HG03469 (cell line): ENCODE measurements around the gene MLYCD.

Experiments used
- ATAC-seq: cut with Tn5 transposase; IDR thresholded peaks from one replicate; pipeline ENCODE4 v1.9.1; 2021; ENCODE audit warnings: mild to moderate bottlenecking, moderate library complexity, moderate number of reproducible peaks; ENCODE audit not compliant: unreplicated experiment

Gene MLYCD

GRCh38 chr16:83954577-83955016, 55.7 kb downstream of the MLYCD start:
- ATAC-seq = no peak

- ATAC-seq = no peak
Measured at GRCh38 chr16:83955218-83956130, 56.6 kb downstream of the MLYCD start.

DNA sequence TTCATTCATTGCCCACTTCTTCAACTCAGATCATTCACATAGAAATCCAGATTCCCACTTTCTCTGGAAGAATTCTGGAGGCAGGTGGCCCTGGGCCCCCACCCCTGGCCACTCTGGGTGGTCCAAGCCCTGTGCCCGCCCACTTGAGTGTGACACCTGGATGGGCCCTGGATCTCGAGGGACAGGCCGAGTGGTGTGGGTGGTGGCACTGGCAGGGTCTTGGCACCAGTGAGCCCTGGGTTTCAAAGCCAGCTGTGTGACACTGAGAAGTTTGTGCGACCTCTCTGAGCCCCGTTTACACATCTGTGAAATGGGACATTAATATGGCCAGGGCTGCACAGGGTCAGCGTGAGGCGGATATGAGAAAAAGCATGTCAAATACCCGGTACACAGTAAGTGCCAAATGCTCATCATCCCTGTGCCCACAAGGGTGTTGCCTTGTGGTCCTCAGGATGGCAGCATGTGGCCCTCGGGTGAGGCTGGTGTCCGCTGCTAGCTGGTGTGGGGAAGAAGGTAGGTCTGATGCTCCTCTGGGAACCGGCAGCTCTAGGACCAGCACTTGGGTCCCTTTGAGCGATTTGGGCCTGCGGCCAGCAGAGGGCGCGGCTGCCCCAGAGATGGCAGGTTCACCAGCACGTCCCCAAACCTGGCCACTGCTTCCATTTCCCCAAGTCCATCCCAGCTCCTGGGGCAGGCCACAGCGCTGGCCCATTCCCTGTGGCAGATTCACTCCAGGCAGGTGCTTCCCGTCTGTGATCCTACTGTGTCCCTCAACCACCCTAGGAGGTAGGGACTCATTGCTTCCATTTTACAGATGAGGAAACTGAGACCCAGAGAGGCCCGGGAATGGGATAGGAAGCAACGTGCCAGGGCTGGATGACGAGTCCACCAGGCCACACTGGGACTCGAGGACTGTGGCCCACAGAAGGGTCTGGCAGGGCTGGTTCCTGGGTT, 57.7 kb downstream of the MLYCD start:
- ATAC-seq = no peak

GRCh38 chr16:83957296-83957855, 58.5 kb downstream of the MLYCD start:
- no peak for ATAC-seq

DNA sequence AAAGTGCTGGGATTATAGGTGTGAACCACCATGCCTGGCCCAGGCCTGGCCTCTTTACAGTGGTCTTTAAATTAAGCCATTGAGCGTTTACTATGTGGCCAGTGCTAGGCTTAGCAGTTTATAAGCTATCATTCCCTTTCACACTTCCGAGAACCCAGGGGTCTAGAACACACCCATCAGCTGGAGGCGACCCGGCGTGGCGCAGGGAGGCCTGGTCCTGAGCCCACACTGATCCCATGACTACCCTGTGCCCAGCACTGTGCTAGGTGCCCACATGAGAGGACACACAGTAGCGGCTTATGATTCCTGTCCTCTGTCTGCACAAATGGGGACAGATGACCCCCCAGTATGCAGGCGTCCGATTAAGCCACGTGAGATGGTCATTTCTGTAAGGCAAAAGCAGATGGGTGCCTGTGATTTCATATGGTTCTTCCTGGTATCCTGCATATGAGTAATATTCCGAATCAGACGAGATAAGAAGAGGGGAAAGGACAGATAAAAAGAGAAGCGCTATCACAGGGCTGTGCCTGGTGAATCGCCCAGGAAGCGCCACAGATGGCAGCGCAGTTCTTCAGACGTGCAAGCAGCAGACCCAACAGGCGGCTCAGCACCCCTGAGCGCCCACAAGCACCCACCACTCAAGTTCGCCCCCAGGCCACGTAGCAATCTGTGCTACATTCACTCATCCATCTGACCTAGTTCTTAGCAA, 59.4 kb downstream of the MLYCD start:
- ATAC-seq = no peak

DNA sequence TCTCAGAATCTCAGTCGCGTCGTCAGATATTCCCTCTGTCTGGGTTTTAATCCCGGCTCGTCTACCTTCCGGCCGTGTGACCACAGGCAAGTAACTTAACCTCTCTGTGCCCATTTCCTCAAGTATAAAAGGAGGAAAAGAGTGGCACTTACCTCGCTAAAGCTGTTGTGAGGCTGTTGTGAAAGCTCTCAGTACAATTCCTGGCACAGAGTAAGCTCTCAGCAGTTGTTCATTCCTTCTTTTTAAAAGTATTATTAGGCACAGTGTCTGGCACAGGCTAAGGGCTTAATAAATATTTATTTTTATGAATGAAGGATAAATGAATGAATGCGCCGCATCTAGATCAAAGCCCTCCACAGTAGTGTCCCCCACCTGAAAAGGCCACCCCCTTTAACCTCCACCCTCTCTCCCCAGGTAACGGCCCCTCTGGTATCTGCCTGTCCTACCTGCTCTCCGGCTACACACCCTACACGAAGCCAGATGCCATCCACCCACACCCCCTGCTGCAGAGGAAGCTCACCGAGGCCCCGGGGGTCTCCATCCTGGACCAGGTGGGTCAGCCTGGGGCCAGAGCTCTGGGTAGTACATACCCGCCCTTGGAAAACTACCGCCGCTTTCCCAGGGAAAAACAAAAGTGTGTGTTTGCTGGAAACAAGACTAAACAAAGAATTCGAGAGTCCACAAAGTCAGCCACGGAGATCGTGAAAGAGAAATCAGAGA, 60.1 kb downstream of the MLYCD start:
- ATAC-seq = no peak

DNA sequence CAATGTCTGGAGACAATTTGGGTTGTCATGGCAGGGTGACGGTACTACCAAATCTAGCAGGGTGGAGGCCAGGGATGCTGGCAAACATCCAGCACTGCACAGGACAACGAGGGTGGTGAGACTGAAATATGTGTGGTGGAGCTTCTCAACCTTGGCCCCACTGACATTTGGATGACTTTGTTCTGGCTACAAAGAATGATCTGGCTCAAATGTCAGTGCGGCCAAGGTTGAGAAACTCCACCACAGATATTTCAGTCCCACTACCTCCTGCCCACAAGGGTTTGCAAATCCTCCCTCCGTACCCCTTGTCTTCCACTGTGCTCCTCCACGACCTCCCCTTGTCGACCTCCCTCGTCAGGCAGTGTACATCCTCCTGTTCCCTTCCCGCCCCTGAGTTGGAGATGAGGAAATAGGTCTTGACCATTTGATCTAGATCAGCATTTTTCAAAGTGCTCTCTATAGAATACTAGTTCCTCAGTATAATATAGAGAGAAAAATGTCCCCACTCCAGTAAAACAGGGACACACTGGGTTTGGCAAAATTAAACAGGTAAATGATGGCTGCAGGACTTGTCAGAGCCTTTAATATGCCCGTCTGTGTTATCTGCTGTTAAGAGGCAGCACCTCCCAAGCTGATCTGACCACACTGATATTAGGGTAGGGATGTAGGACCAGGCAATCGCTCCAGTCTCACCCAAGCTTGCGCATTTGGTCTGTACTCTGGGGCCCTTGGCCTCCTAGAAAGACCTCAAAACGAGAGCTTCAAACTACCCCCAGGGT, 60.9 kb downstream of the MLYCD start:
- ATAC-seq = no peak

GRCh38 chr16:83960521-83961249, 61.8 kb downstream of the MLYCD start:
- no peak for ATAC-seq

GRCh38 chr16:83961591-83961990, 62.7 kb downstream of the MLYCD start:
- ATAC-seq = no peak

- no peak for ATAC-seq
Measured at GRCh38 chr16:83963277-83964119, 64.6 kb downstream of the MLYCD start.

- no peak for ATAC-seq
Measured at GRCh38 chr16:83964684-83965443, 65.9 kb downstream of the MLYCD start.

DNA sequence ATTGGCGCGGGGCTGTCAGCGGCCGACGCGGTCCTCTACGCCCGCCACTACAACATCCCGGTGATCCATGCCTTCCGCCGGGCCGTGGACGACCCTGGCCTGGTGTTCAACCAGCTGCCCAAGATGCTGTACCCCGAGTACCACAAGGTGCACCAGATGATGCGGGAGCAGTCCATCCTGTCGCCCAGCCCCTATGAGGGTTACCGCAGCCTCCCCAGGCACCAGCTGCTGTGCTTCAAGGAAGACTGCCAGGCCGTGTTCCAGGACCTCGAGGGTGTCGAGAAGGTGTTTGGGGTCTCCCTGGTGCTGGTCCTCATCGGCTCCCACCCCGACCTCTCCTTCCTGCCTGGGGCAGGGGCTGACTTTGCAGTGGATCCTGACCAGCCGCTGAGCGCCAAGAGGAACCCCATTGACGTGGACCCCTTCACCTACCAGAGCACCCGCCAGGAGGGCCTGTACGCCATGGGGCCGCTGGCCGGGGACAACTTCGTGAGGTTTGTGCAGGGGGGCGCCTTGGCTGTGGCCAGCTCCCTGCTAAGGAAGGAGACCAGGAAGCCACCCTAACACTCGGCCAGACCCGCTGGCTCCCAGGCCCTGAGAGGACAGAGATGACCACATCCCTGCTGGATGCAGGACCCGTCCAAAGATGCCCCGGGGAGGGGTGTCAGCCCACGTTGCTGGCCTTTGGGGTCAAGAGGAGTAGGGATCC, 66.7 kb downstream of the MLYCD start:
- ATAC-seq = no peak

DNA sequence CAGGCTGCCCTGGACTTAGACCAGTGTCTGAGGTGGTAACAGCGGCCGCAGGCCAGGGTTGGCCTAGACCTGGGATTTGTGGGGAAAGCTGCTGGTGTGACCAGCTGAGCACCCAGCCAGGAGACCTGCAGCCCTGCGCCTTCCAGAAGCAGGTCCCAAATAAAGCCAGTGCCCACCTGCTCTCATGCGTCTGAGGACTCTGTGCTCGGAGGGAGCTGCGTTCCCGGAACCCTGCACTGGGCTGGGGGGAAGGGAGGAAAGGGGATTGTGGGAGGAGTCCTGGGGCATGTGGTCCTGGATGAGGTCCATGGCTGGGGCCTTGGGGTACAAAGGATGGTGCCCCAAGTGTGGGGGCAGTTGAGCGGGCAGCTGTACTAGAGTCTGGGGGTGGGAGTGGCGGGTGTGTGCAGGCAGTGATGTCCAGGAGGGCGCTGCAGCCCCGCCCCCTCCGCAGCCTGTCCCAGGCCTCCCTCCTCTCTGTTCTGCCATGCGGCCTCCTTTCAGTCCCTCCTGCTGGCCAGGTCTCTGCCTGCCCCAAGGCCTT, 67.3 kb downstream of the MLYCD start:
- no peak for ATAC-seq

DNA sequence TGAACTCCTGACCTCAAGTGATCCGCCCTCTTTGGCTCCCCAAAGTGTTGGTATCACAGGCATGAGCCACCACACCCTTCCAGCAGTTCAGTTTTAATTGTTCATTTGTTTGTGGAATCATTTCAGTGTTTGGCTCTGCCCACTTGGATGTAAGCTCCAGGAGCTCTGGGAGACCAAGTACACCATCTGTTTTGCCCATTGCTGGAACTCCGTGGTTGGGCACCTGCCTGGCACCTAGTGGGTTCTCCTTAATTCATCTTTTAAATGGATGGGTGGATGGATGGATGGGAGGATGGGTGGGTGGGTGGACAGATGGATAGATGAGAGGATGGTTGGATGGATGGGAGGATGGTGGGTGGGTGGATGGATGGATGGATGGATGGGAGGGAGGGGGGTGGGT, 68.2 kb downstream of the MLYCD start:
- no peak for ATAC-seq

GRCh38 chr16:83967838-83968305, 69.0 kb downstream of the MLYCD start, which contains the start of gene NECAB2:
Gene NECAB2 (plus strand): TSS chr16:83968244. CDS start chr16:83968649, 405 bp downstream.
- no peak for ATAC-seq
